ENCODE results near the gene PDPK1. TPM values are rescaled to one million over a fixed set of nuclear protein-coding genes. Genes with fewer than 3 reads are reported as not detected.
"Not testable (repeated sequence)": the region's sequence is repeated elsewhere in the genome, so short reads cannot be mapped to it uniquely, and the experiment has no call there.

Gene PDPK1
- total RNA-seq, 1 experiment from 2014 or later = 32.3 TPM

DNA sequence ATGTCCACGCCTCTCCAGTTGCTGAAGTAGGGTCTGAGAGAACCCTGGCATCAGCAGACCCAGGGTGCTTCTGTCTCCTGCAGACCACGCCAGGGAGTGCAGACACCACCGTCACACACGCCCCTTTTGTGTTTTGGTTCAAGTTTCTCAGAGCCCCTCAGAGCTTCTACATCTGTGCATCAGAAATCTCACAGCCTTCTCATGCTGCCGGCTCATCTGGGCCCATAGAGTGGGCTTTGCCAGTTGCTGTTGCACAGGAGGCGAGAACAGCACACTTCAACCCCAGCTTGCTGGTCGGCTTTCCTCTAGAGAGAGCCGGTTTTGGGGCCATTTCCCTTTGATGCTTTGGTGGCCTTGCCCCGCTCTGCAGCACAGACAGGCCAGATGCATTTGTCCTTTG lies 60.9 kb downstream of the PDPK1 start:
- TF ChIP-seq, protein P1, sequence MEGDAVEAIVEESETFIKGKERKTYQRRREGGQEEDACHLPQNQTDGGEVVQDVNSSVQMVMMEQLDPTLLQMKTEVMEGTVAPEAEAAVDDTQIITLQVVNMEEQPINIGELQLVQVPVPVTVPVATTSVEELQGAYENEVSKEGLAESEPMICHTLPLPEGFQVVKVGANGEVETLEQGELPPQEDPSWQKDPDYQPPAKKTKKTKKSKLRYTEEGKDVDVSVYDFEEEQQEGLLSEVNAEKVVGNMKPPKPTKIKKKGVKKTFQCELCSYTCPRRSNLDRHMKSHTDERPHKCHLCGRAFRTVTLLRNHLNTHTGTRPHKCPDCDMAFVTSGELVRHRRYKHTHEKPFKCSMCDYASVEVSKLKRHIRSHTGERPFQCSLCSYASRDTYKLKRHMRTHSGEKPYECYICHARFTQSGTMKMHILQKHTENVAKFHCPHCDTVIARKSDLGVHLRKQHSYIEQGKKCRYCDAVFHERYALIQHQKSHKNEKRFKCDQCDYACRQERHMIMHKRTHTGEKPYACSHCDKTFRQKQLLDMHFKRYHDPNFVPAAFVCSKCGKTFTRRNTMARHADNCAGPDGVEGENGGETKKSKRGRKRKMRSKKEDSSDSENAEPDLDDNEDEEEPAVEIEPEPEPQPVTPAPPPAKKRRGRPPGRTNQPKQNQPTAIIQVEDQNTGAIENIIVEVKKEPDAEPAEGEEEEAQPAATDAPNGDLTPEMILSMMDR (IDR thresholded peaks at IDR 0.05; ENCODE audit: unreplicated experiment) = no peak
- H3K4me1 Mint-ChIP-seq (ENCODE audit: insufficient read depth, unreplicated experiment) = no peaks in the 10 kb centered on the region
- DNase-seq (ENCODE audit: unreplicated experiment) = no peak
- ChIA-PET POLR2A (no interaction called here), CTCF (interaction anchor here (0.7 kb wide), 1 partner anchor 117 kb away, joined by 3 read pairs; no protein-coding TSS in a partner anchor)
- intact Hi-C loops (cut with micrococcal nuclease) = no loop called here
- H3K4me3 Mint-ChIP-seq (ENCODE audit: unreplicated experiment) = no peak overlapping the region
- H3K9me3 Mint-ChIP-seq (ENCODE audit: unreplicated experiment) = no peaks in the 10 kb centered on the region
- no peak overlapping the region for H3K27ac Mint-ChIP-seq (ENCODE audit: low read depth, unreplicated experiment)
- no peaks in the 10 kb centered on the region for H3K27me3 Mint-ChIP-seq (ENCODE audit: insufficient read depth, unreplicated experiment)
- peaks cover 27% of the 10 kb centered on the region for H3K36me3 Mint-ChIP-seq (ENCODE audit: insufficient read depth, unreplicated experiment)
- BruUV-seq (replicated peaks) = no TSS peak

DNA sequence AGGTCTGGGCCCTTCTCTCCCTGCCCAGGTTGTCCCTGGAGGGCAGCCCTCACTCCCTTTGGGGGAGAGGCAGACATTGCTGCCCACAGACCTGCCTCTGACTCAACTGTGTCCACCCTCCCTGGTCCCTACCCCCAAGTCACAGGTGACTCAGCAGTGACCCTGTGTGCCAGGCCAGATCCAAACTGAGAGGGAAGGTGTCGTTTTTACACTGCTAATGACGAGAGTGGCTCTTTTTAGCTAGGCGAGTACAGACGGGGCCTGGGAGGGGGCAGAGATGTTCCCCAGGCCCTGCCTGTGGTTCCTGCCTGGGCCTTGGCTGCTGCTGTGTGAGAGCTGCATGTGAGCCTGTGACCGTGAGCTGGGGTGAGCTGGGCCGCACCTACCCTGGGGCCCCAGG lies 61.3 kb downstream of the PDPK1 start:
- H3K27me3 Mint-ChIP-seq (ENCODE audit: insufficient read depth, unreplicated experiment); DNase-seq (ENCODE audit: unreplicated experiment); H3K4me3 Mint-ChIP-seq (ENCODE audit: unreplicated experiment); BruUV-seq (replicated peaks); intact Hi-C loops (cut with micrococcal nuclease); POLR2A ChIA-PET; H3K9me3 Mint-ChIP-seq (ENCODE audit: unreplicated experiment); H3K4me1 Mint-ChIP-seq (ENCODE audit: insufficient read depth, unreplicated experiment); H3K27ac Mint-ChIP-seq (ENCODE audit: low read depth, unreplicated experiment): not testable (repeated sequence)
- H3K36me3 Mint-ChIP-seq (ENCODE audit: insufficient read depth, unreplicated experiment) = peaks cover 30% of the 10 kb centered on the region
- CTCF ChIA-PET = interaction anchor here (0.7 kb wide), 1 partner anchor 118 kb away, joined by 3 read pairs; no protein-coding TSS in a partner anchor

DNA sequence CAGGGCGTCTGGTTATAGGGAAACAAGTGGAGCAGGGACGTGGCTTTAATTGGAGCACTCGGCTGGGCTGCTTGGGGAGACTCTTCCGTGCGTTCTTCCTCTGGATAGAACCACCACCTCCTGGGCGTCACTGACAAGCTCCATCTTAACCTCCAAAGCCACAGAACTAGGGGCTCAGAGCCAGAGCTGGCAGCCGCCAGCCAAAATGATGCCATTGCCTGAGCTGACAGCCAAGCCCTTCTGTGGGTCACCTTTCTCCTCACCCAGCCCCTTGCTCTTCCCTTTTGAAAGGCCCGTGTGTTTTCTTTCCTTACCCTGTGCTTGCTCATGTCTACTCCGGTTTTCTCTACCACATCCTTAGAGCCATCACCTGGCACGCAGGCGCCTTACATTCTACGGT lies 62.0 kb downstream of the PDPK1 start:
- intact Hi-C loops (cut with micrococcal nuclease); POLR2A ChIA-PET; BruUV-seq (replicated peaks); H3K27ac Mint-ChIP-seq (ENCODE audit: low read depth, unreplicated experiment); H3K9me3 Mint-ChIP-seq (ENCODE audit: unreplicated experiment); H3K4me1 Mint-ChIP-seq (ENCODE audit: insufficient read depth, unreplicated experiment); H3K27me3 Mint-ChIP-seq (ENCODE audit: insufficient read depth, unreplicated experiment); DNase-seq (ENCODE audit: unreplicated experiment); H3K4me3 Mint-ChIP-seq (ENCODE audit: unreplicated experiment); CTCF ChIA-PET: not testable (repeated sequence)
- peaks cover 30% of the 10 kb centered on the region for H3K36me3 Mint-ChIP-seq (ENCODE audit: insufficient read depth, unreplicated experiment)

DNA sequence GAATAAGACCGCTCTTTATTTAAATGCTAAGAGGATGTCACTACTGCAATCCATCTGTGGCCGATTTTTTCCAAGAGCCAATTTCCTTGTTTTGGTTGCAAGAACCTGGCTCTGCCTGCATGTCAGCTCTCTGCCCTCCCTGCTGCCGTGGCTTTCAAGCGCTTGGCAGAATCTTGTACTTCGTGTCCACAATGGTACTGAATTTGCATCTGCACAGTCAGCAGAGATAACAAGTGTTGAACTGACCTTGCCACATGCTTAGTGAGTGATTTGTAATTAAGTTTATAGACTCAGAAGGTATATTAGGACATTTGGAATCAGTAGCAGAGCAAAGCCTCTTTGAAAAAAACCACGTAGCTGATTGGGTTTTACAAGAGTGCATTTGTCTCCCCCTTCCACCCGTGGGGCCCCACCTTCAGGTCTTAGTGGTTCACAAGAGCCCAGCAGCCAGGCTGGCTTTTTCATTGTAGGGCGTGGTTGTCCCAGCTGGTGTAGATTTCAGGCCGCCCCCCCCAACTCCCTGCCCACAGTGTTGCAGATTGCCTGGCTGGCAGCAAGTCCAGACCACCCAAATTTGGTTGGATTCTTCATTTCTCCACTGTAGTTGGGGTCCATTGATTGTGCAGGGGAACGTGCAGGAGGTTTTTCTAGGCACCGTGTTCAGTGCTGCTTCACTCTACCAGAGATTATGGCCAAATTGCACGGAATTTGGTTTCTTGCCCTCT lies 63.6 kb downstream of the PDPK1 start:
- H3K9me3 Mint-ChIP-seq (ENCODE audit: unreplicated experiment); BruUV-seq (replicated peaks); DNase-seq (ENCODE audit: unreplicated experiment); H3K27me3 Mint-ChIP-seq (ENCODE audit: insufficient read depth, unreplicated experiment); H3K4me3 Mint-ChIP-seq (ENCODE audit: unreplicated experiment); H3K27ac Mint-ChIP-seq (ENCODE audit: low read depth, unreplicated experiment); H3K4me1 Mint-ChIP-seq (ENCODE audit: insufficient read depth, unreplicated experiment); intact Hi-C loops (cut with micrococcal nuclease); CTCF ChIA-PET: not testable (repeated sequence)
- POLR2A ChIA-PET = interaction anchor here (2.3 kb wide), 1 partner anchor 10 kb away, joined by 11 read pairs; no protein-coding TSS in a partner anchor
- peaks cover 30% of the 10 kb centered on the region for H3K36me3 Mint-ChIP-seq (ENCODE audit: insufficient read depth, unreplicated experiment)

DNA sequence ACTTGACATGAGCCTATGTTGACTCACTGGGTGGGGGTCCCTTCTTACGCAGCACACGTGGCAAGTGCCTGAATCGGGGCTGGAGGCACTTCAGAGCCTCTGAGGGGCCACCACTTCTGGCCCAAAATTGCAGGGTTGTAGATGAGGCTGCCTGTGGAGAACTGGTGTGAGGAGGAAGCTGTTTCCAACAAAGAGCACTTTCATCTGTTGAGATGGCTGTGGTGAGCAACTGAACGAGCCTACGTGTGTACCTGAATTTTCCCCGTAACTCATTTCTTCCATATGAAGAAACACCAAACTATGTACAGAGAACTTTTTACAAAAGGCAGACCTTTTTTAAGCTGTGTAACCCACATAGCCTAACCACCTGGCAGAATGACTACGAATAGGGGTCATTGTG lies 64.4 kb downstream of the PDPK1 start:
- not testable (repeated sequence) for DNase-seq (ENCODE audit: unreplicated experiment)

More for the DNA sequence above, 64.4 kb downstream of the PDPK1 start:
- CTCF ChIA-PET; intact Hi-C loops (cut with micrococcal nuclease); H3K4me3 Mint-ChIP-seq (ENCODE audit: unreplicated experiment); H3K27ac Mint-ChIP-seq (ENCODE audit: low read depth, unreplicated experiment); H3K9me3 Mint-ChIP-seq (ENCODE audit: unreplicated experiment); BruUV-seq (replicated peaks); H3K27me3 Mint-ChIP-seq (ENCODE audit: insufficient read depth, unreplicated experiment); H3K4me1 Mint-ChIP-seq (ENCODE audit: insufficient read depth, unreplicated experiment): not testable (repeated sequence)
- POLR2A ChIA-PET = interaction anchor here (2.3 kb wide), 1 partner anchor 11 kb away, joined by 11 read pairs; no protein-coding TSS in a partner anchor
- peaks cover 27% of the 10 kb centered on the region for H3K36me3 Mint-ChIP-seq (ENCODE audit: insufficient read depth, unreplicated experiment)

Data from MCF 10A (cell line).